Large intestine (tissue), 3 donors: ENCODE data around the gene CTBP2. TPM values are rescaled to one million over a fixed set of nuclear protein-coding genes. Genes with fewer than 3 reads are reported as not detected.
"Not testable (repeated sequence)": the region's sequence is repeated elsewhere in the genome, so short reads cannot be mapped to it uniquely, and the experiment has no call there.

Experiments
- DNase-seq, 2 donors: peaks; one replicate each; pipeline versions ENCODE4 v3.0.0 to v3.0.0-alpha.2; 2013
- H3K27ac ChIP-seq: one replicate; pipeline ENCODE4 v1.5.1; 2013; ENCODE audit warnings: low read length
- H3K27me3 ChIP-seq: 2 replicates; pipeline ENCODE4 v1.6.1; 2013; ENCODE audit warnings: low read length; ENCODE audit not compliant: control insufficient read depth, insufficient read depth
- H3K36me3 ChIP-seq: 2 replicates; pipeline ENCODE4 v1.6.1; 2013; ENCODE audit warnings: low read length; ENCODE audit not compliant: control insufficient read depth, insufficient read depth
- H3K4me1 ChIP-seq: one replicate; pipeline ENCODE4 v1.6.1; 2013; ENCODE audit warnings: low read length; ENCODE audit not compliant: control insufficient read depth, insufficient read depth
- H3K4me3 ChIP-seq: one replicate; pipeline ENCODE4 v1.5.1; 2013; ENCODE audit warnings: low read length
- H3K9me3 ChIP-seq: one replicate; pipeline ENCODE4 v1.6.1; 2013; ENCODE audit warnings: mild to moderate bottlenecking, low read depth, low read length, moderate library complexity; ENCODE audit not compliant: control insufficient read depth
- whole genome bisulfite sequencing: methylation state at CpG from one replicate; pipeline ENCODE4 v1.1.5; 2013; ENCODE audit warnings: low lambda C conversion rate; ENCODE audit not compliant: insufficient coverage; 5-methylcytosine and 5-hydroxymethylcytosine counted together
- polyA plus RNA-seq: library from polyadenylated mRNA; unstranded; fragments of 120-200 nt; gene quantifications from one replicate; pipeline ENCODE4 v1.2.1, GENCODE V29; 2013

Gene CTBP2
- polyA plus RNA-seq, 1 donor = 60.1 TPM

- no peak for DNase-seq
- Histone ChIP-seq H3K27ac (no peak overlapping the region), H3K4me1 (no peaks in the 10 kb centered on the region), H3K36me3 (peaks cover 97% of the 10 kb centered on the region), H3K9me3 (no peaks in the 10 kb centered on the region), H3K27me3 (no peaks in the 10 kb centered on the region), H3K4me3 (no peak overlapping the region)
- no CpG with 5 or more reads among the region's 11 CpGs for WGBS
Observed at GRCh38 chr10:124995605-124996004, 164.8 kb downstream of the CTBP2 start.

DNA sequence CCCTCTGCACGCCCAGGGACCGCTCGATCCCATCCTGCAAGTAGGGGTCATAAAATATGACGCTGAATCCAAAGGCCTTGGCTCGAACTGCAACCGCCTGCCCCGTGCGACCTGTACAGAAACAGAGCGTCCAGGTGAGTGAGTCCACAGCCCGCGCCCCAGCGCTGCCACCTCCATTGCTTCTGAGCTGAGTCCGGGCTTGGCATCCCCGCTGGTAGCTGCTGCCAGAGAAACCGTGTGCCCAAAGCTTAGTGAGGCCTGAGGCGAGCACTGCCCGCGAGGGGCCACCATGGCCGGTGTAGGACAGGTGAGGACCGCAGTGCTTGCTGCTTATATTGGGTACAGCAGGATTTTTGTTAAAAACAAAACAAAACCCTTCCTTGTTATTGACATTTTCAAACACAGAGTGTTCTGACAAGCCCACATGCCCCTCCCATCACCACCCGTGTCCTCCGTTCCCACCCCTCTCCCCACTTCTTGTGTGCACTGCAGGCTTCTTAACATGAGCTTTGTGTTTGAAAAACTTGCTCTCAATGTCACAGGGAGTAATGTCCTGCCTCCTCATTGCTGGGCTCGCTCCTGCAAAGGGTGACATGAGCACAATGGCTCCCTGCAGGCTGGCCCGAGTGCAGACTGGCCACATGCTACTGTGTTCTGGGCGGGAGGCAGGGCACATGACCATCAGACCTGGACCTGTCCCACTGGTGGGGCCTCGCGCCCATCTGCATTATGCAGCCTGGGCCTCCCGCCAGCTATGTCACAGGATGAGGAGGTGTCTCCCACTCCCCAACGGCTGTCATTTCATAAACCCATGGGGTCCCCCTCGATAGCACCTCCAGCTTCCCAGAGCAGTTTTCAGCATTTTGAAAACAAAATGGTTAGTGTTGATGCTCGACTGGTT, 165.5 kb downstream of the CTBP2 start:
- Histone ChIP-seq H3K9me3 (no peaks in the 10 kb centered on the region), H3K36me3 (peaks cover 95% of the 10 kb centered on the region), H3K27ac (no peak overlapping the region), H3K4me3 (no peak overlapping the region), H3K4me1 (no peaks in the 10 kb centered on the region), H3K27me3 (no peaks in the 10 kb centered on the region)
- WGBS = no CpG with 5 or more reads among the region's 31 CpGs
- DNase-seq = no peak

DNA sequence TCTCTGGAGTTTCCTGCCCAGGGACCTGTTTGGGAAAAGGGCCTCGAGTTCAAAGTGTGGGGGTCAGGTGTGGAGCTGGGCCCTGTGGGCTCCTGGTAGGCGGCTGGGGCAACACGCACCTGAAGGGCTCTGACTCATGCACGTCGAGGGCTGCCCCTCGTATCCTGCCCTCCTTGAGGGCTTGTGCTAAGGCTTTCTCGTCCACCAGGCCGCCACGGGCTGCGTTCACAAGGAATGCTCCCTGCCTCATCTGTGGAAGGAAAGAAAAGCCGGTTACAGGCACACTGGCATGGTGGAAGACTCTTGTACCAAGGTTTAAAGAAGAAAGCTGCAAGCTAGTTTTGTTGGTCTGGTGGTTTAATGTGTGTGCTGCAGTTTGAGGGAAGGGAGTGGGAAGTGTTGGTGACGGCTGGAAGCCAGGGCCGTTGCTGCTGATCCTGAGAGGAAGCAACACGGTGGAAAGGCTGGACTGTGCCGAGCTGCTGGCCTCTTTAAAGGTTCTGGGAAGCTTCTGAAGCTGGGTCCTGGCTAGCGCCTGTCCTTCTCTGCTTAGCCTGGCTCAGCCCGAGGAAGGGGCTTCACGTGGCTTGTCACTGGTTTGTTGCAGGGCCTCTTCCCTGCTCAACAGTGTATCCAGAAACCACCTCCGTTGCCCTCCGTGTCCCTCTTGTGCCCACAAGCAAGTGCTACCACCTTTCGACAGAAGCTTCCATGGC, 166.5 kb downstream of the CTBP2 start:
- H3K27me3 ChIP-seq = no peaks in the 10 kb centered on the region
- no peak for DNase-seq
- H3K36me3 ChIP-seq = peaks cover 90% of the 10 kb centered on the region
- no peaks in the 10 kb centered on the region for H3K4me1 ChIP-seq
- no peak overlapping the region for H3K27ac ChIP-seq
- no peaks in the 10 kb centered on the region for H3K9me3 ChIP-seq
- H3K4me3 ChIP-seq = no peak overlapping the region
- WGBS = 82% methylated on average over 3 of the region's 21 CpGs

GRCh38 chr10:124993345-124993708, 167.0 kb downstream of the CTBP2 start:
- Histone ChIP-seq H3K4me3 (no peak overlapping the region), H3K27ac (no peak overlapping the region), H3K4me1 (no peaks in the 10 kb centered on the region), H3K27me3 (no peaks in the 10 kb centered on the region), H3K36me3 (peaks cover 85% of the 10 kb centered on the region), H3K9me3 (no peaks in the 10 kb centered on the region)
- 100% methylated on average over 1 of the region's 4 CpGs for WGBS
- no peak for DNase-seq

- Histone ChIP-seq H3K36me3 (peaks cover 83% of the 10 kb centered on the region), H3K4me3 (no peak overlapping the region), H3K9me3 (no peaks in the 10 kb centered on the region), H3K27ac (no peak overlapping the region), H3K27me3 (no peaks in the 10 kb centered on the region), H3K4me1 (no peaks in the 10 kb centered on the region)
- no peak for DNase-seq
- 85% methylated on average over 4 of the region's 20 CpGs for whole genome bisulfite sequencing
Observed at GRCh38 chr10:124992462-124993344, 167.7 kb downstream of the CTBP2 start.

- no peak for DNase-seq
- Histone ChIP-seq H3K4me1 (no peaks in the 10 kb centered on the region), H3K36me3 (peaks cover 81% of the 10 kb centered on the region), H3K27ac (no peak overlapping the region), H3K4me3 (no peak overlapping the region), H3K27me3 (no peaks in the 10 kb centered on the region), H3K9me3 (no peaks in the 10 kb centered on the region)
- WGBS = 100% methylated on average over 1 of the region's 4 CpGs
Observed at GRCh38 chr10:124991835-124992234, 168.5 kb downstream of the CTBP2 start.

GRCh38 chr10:124990671-124991625, 169.4 kb downstream of the CTBP2 start:
- WGBS = no CpG with 5 or more reads among the region's 14 CpGs
- H3K27me3 ChIP-seq = no peaks in the 10 kb centered on the region
- no peak overlapping the region for H3K4me3 ChIP-seq
- H3K9me3 ChIP-seq = no peaks in the 10 kb centered on the region
- DNase-seq = no peak
- peaks cover 75% of the 10 kb centered on the region for H3K36me3 ChIP-seq
- H3K27ac ChIP-seq = no peak overlapping the region
- no peaks in the 10 kb centered on the region for H3K4me1 ChIP-seq

DNA sequence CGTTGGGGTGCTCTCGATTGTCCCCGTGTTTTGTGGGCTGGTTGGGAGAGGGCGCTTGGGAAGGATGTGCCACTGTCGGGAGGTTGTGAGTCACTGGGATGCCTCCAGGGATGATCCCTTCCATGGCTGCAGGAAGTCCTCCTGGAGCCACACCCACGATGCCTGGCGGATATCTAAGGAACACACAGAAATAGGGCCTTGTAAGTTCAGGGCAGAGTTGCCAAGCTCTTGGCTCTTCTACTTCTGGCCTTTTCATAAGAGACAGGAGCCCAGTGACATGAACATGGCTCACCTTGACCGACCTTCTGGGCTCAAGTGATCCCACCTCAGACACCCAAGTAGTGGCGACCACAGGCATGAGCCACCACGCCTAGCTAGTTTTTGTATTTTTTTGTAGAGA, 170.8 kb downstream of the CTBP2 start:
- no peaks in the 10 kb centered on the region for H3K4me1 ChIP-seq
- H3K9me3 ChIP-seq = no peaks in the 10 kb centered on the region
- no CpG with 5 or more reads among the region's 10 CpGs for WGBS
- no peak overlapping the region for H3K27ac ChIP-seq
- no peaks in the 10 kb centered on the region for H3K27me3 ChIP-seq
- no peak for DNase-seq
- no peak overlapping the region for H3K4me3 ChIP-seq
- H3K36me3 ChIP-seq = peaks cover 75% of the 10 kb centered on the region

- H3K36me3 ChIP-seq = peaks cover 75% of the 10 kb centered on the region
- not testable (repeated sequence) for H3K9me3 ChIP-seq, H3K27me3 ChIP-seq, H3K27ac ChIP-seq, H3K4me3 ChIP-seq, H3K4me1 ChIP-seq, DNase-seq
- no CpG with 5 or more reads among the region's 4 CpGs for WGBS
Observed at GRCh38 chr10:124988753-124989152, 171.6 kb downstream of the CTBP2 start.
